Endothelial cell (in vitro differentiated cells): ENCODE data around the gene AK3. TPM values are rescaled to one million over a fixed set of nuclear protein-coding genes. Genes with fewer than 3 reads are reported as not detected.

Experiments used
- DNase-seq: peaks from one replicate; pipeline ENCODE4 v3.0.0; 2021; ENCODE audit warnings: low spot score
- H3K27ac Mint-ChIP-seq: one replicate; pipeline ENCODE4 v1.8.0; 2021; ENCODE audit warnings: mixed read lengths, inconsistent platforms; ENCODE audit not compliant: unreplicated experiment
- H3K27me3 Mint-ChIP-seq: one replicate; pipeline ENCODE4 v1.8.0; 2021; ENCODE audit warnings: mild to moderate bottlenecking, moderate library complexity, mixed read lengths, inconsistent platforms; ENCODE audit not compliant: unreplicated experiment
- H3K36me3 Mint-ChIP-seq: one replicate; pipeline ENCODE4 v1.8.0; 2021; ENCODE audit warnings: mild to moderate bottlenecking, low read depth, mixed read lengths, inconsistent platforms; ENCODE audit not compliant: unreplicated experiment
- H3K4me1 Mint-ChIP-seq: one replicate; pipeline ENCODE4 v1.8.0; 2021; ENCODE audit warnings: mild to moderate bottlenecking, mixed read lengths, inconsistent platforms; ENCODE audit not compliant: unreplicated experiment
- H3K4me3 Mint-ChIP-seq: one replicate; pipeline ENCODE4 v1.8.0; 2021; ENCODE audit warnings: mild to moderate bottlenecking, mixed read lengths, inconsistent platforms; ENCODE audit not compliant: unreplicated experiment
- H3K9me3 Mint-ChIP-seq: one replicate; pipeline ENCODE4 v1.8.0; 2021; ENCODE audit warnings: mixed read lengths, inconsistent platforms; ENCODE audit not compliant: unreplicated experiment
- total RNA-seq: library from RNA; stranded (reverse); fragmentation: NEBNext Ultra II Directional; extraction: Animal tissue kit (Norgen Biotek cat#: 25700); gene quantifications from one replicate; pipeline ENCODE4 v1.2.1, GENCODE V29; 2021; ENCODE audit not compliant: unreplicated experiment
- TF ChIP-seq, protein P1 (sequence below): fragments of 200-600 bp; sonication (generic); IDR thresholded peaks from one replicate; pipeline ENCODE4 v1.5.0; 2021; ENCODE audit warnings: antibody characterized with exemption; ENCODE audit not compliant: unreplicated experiment

Gene AK3
- total RNA-seq, 1 donor from 2014 or later: 29.2 TPM

DNA sequence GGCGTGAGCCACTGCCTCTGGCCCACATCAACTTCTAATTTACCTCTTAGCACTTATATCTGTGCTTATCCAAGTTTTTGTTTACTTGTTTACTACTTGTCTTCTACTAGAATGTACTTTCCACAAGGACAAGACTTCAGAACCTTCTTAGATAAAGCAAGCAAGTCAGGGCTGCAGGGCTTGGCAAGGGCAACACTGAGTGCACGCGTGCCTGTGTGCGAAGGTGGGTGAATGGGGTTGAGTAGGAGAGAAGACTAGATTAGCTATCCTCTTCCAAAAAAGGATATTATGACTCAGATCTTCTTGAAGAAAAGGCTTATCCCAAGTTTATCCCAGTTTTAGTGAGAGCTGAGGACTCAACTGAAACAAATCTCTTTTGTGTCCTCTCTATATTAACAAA, 19.3 kb downstream of the AK3 start:
- H3K4me3 Mint-ChIP-seq: no peak overlapping the region
- no peaks in the 10 kb centered on the region for H3K9me3 Mint-ChIP-seq
- H3K4me1 Mint-ChIP-seq: peaks cover 4% of the 10 kb centered on the region
- H3K36me3 Mint-ChIP-seq: peaks cover 12% of the 10 kb centered on the region
- no peak for DNase-seq
- H3K27me3 Mint-ChIP-seq: no peaks in the 10 kb centered on the region
- TF ChIP-seq, protein P1, sequence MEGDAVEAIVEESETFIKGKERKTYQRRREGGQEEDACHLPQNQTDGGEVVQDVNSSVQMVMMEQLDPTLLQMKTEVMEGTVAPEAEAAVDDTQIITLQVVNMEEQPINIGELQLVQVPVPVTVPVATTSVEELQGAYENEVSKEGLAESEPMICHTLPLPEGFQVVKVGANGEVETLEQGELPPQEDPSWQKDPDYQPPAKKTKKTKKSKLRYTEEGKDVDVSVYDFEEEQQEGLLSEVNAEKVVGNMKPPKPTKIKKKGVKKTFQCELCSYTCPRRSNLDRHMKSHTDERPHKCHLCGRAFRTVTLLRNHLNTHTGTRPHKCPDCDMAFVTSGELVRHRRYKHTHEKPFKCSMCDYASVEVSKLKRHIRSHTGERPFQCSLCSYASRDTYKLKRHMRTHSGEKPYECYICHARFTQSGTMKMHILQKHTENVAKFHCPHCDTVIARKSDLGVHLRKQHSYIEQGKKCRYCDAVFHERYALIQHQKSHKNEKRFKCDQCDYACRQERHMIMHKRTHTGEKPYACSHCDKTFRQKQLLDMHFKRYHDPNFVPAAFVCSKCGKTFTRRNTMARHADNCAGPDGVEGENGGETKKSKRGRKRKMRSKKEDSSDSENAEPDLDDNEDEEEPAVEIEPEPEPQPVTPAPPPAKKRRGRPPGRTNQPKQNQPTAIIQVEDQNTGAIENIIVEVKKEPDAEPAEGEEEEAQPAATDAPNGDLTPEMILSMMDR: no peak
- H3K27ac Mint-ChIP-seq: no peak overlapping the region

DNA sequence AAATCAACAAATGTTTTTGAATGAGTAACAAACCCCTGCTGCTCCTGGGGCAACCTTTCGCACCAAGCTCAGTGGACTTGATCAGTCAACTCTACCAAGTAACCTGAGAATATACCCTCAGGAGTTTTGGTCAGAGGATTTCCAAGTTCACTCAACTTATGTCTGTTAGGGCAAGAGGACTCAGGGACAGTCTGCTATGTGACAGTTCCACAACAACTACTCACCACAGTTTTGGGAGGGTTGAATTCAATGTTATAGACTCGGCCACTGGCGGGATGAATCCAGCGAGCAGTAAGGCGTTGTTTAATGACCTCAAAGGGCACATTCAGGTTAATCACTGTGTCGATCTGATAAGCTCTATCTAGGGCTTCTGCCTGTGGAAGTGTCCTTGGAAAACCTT, 22.1 kb downstream of the AK3 start:
- no peak for DNase-seq
- Mint-ChIP-seq H3K27me3 (peaks cover 1% of the 10 kb centered on the region), H3K27ac (no peak overlapping the region), H3K9me3 (no peaks in the 10 kb centered on the region), H3K36me3 (peaks cover 12% of the 10 kb centered on the region), H3K4me1 (peaks cover 4% of the 10 kb centered on the region), H3K4me3 (no peak overlapping the region)
- TF ChIP-seq, protein P1: no peak

DNA sequence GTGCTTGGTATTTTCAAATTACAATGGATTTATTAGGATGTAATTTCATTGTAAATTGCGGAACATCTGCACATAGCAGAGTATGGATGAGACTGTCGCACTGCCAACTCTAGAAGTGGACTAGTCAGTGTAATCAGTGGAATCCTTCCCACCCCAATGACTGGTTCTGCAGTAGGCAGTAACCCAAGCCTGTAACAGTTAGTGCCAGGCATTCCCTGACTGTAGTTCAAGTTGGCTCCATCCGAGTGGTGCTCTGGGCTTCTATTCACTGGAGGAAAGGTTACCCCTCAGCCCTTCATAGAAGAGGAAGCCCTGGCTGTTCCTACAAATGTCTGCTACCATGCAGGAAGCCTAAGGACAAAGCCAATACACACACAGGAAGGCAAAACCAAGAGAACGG, 23.2 kb downstream of the AK3 start:
- Mint-ChIP-seq H3K4me3 (no peak overlapping the region), H3K27me3 (peaks cover 1% of the 10 kb centered on the region), H3K4me1 (peaks cover 4% of the 10 kb centered on the region), H3K9me3 (no peaks in the 10 kb centered on the region), H3K36me3 (peaks cover 12% of the 10 kb centered on the region), H3K27ac (no peak overlapping the region)
- no peak for DNase-seq
- TF ChIP-seq, protein P1: no peak

GRCh38 chr9:4716163-4716562, 24.8 kb downstream of the AK3 start:
- TF ChIP-seq, protein P1: no peak
- Mint-ChIP-seq H3K27me3 (peaks cover 1% of the 10 kb centered on the region), H3K4me1 (peaks cover 4% of the 10 kb centered on the region), H3K27ac (no peak overlapping the region), H3K4me3 (no peak overlapping the region), H3K36me3 (peaks cover 12% of the 10 kb centered on the region), H3K9me3 (no peaks in the 10 kb centered on the region)
- DNase-seq: no peak

DNA sequence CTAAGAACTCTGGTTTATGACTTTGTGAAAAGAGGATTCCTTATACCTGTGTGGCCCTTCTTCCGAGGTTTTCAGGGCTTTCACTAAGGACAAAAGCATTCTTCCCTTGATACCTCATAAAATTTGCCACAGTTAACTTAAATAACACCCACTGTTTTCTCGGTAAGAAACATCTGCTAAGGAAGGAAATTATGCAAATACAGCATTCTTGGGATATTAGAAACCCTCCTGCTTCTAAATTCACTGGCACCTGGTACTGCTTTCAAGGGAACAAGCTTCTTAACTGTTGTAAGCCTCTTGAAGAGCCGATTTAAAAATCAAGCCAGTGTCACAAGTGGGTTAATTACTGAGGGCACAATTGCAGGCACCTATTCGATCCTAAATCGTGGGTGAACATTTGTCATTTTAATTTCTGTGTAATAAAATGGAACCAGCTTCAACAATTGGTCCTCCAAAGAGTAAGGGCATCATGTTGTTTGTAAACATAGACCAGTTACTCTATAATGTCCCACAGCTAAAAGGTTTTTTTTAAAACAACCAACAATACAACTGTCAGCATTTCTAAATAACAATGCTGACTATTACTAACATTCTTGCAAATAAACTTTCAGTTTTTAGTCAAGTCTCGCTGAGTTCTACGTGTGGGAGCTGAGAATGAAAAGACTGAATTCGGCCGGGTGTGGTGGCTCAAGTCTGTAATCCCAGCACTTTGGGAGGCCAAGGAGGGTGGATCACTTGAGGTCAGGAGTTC, 26.6 kb downstream of the AK3 start:
- TF ChIP-seq, protein P1: no peak
- DNase-seq: no peak
- H3K27ac Mint-ChIP-seq: no peak overlapping the region
- H3K27me3 Mint-ChIP-seq: peaks cover 1% of the 10 kb centered on the region
- H3K4me3 Mint-ChIP-seq: no peak overlapping the region
- H3K4me1 Mint-ChIP-seq: peaks cover 4% of the 10 kb centered on the region
- H3K36me3 Mint-ChIP-seq: peaks cover 9% of the 10 kb centered on the region
- H3K9me3 Mint-ChIP-seq: no peaks in the 10 kb centered on the region
